GM18519 (cell line): Measurements from ENCODE around the gene POM121C.
"Not testable (repeated sequence)": the region's sequence is repeated elsewhere in the genome, so short reads cannot be mapped to it uniquely, and the experiment has no call there.

Source experiments
- ATAC-seq: cut with Tn5 transposase; IDR thresholded peaks from one replicate; pipeline ENCODE4 v1.9.1; 2021; ENCODE audit warnings: mild to moderate bottlenecking, moderate library complexity; ENCODE audit not compliant: unreplicated experiment, low FRiP score

Gene POM121C

GRCh38 chr7:75397865-75398264 lies 88.2 kb downstream of the POM121C start:
- ATAC-seq = not testable (repeated sequence)

- not testable (repeated sequence) for ATAC-seq
Observed at GRCh38 chr7:75395329-75395728, 90.8 kb downstream of the POM121C start, which contains the start of gene TRIM73. TSS of gene TRIM73 (plus strand) at chr7:75395629. CDS start at chr7:75398934, 3,305 bp downstream.

GRCh38 chr7:75393194-75393593 lies 92.9 kb downstream of the POM121C start:
- ATAC-seq = not testable (repeated sequence)

GRCh38 chr7:75374519-75375317 lies 111.4 kb downstream of the POM121C start:
- ATAC-seq = not testable (repeated sequence)

- ATAC-seq = not testable (repeated sequence)
Observed at GRCh38 chr7:75374144-75374518, 112.0 kb downstream of the POM121C start.

GRCh38 chr7:75367313-75367712 lies 118.8 kb downstream of the POM121C start:
- ATAC-seq = not testable (repeated sequence)
